Measurements from ENCODE around the gene ZDHHC16. TPM values are rescaled to one million over a fixed set of nuclear protein-coding genes. Genes with fewer than 3 reads are reported as not detected.
"Not testable (repeated sequence)": the region's sequence is repeated elsewhere in the genome, so short reads cannot be mapped to it uniquely, and the experiment has no call there.

Gene ZDHHC16
- polyA plus RNA-seq (2013, experiment 1 of 2; ENCODE audit: insufficient read length): 59.7 TPM
- 58.7 TPM for polyA plus RNA-seq (2013, experiment 2 of 2; ENCODE audit: insufficient read length)

- DNase-seq: peak; percentile 96
These were observed at the start of gene ZDHHC16, which contains the start of gene EXOSC1 for GRCh38 chr10:97445722-97446639. TSS of gene ZDHHC16 (plus strand) at chr10:97446175. CDS start at chr10:97451676, 5,501 bp downstream. TSS of gene EXOSC1 (minus strand) at chr10:97446006. CDS start at chr10:97445985, 21 bp downstream.

- DNase-seq: peak; percentile 44
These were observed 46.0 kb upstream of the ZDHHC16 start for GRCh38 chr10:97399843-97400545.

GRCh38 chr10:97400665-97401454, 45.1 kb upstream of the ZDHHC16 start, which contains the start of gene RRP12:
TSS of gene RRP12 (minus strand) at chr10:97401340. CDS start at chr10:97401231, 109 bp downstream.
- peak; percentile 99 for DNase-seq

- DNase-seq: no peak
These were observed 44.5 kb upstream of the ZDHHC16 start for GRCh38 chr10:97401455-97401919.

GRCh38 chr10:97404044-97404443, 41.9 kb upstream of the ZDHHC16 start:
- DNase-seq: no peak

GRCh38 chr10:97406064-97406463, 39.9 kb upstream of the ZDHHC16 start:
- no peak for DNase-seq

- not testable (repeated sequence) for DNase-seq
These were observed 39.5 kb upstream of the ZDHHC16 start for GRCh38 chr10:97406483-97406882.

GRCh38 chr10:97407211-97407951, 38.6 kb upstream of the ZDHHC16 start:
- peak; percentile 73 for DNase-seq

GRCh38 chr10:97407952-97408248, 38.1 kb upstream of the ZDHHC16 start:
- DNase-seq: no peak

GRCh38 chr10:97408496-97408992, 37.4 kb upstream of the ZDHHC16 start:
- DNase-seq: no peak

GRCh38 chr10:97411406-97411805, 34.6 kb upstream of the ZDHHC16 start:
- no peak for DNase-seq

GRCh38 chr10:97412891-97413304, 33.1 kb upstream of the ZDHHC16 start:
- DNase-seq: no peak

- no peak for DNase-seq
These were observed 29.4 kb upstream of the ZDHHC16 start for GRCh38 chr10:97416565-97416964.

GRCh38 chr10:97423757-97424098, 22.2 kb upstream of the ZDHHC16 start:
- DNase-seq: not testable (repeated sequence)

GRCh38 chr10:97425964-97426775, 19.8 kb upstream of the ZDHHC16 start, which contains the start of gene PGAM1:
TSS of gene PGAM1 (plus strand) at chr10:97426191. CDS start at chr10:97426308, 117 bp downstream.
- DNase-seq: peak; percentile 97

GRCh38 chr10:97426776-97427570, 19.0 kb upstream of the ZDHHC16 start:
- peak; percentile 11 for DNase-seq

- DNase-seq: peak; percentile 40
These were observed 18.3 kb upstream of the ZDHHC16 start for GRCh38 chr10:97427571-97428179.

- peak; percentile 52 for DNase-seq
These were observed 17.4 kb upstream of the ZDHHC16 start for GRCh38 chr10:97428572-97428981.

- DNase-seq: peak; percentile 26
These were observed 11.9 kb upstream of the ZDHHC16 start for GRCh38 chr10:97434055-97434454.
